Measurements from ENCODE around the gene PALLD. TPM values are rescaled to one million over a fixed set of nuclear protein-coding genes. Genes with fewer than 3 reads are reported as not detected.

The PALLD gene
- total RNA-seq, 1 donor from 2014 or later: 221 TPM

- DNase-seq: no peak
These were observed 31.5 kb downstream of the PALLD start for GRCh38 chr4:168528131-168528949.

GRCh38 chr4:168529257-168529656 is 32.4 kb downstream of the PALLD start:
- DNase-seq: no peak

GRCh38 chr4:168531305-168531704 is 34.5 kb downstream of the PALLD start:
- no peak for DNase-seq

GRCh38 chr4:168534535-168534934 is 37.7 kb downstream of the PALLD start:
- DNase-seq: no peak

GRCh38 chr4:168535689-168536088 is 38.8 kb downstream of the PALLD start:
- no peak for DNase-seq

GRCh38 chr4:168536448-168536847 is 39.6 kb downstream of the PALLD start:
- DNase-seq: no peak

- no peak for DNase-seq
These were observed 40.2 kb downstream of the PALLD start for GRCh38 chr4:168537086-168537485.

- peak; percentile 56 for DNase-seq
These were observed 40.7 kb downstream of the PALLD start for GRCh38 chr4:168537571-168537970.

- DNase-seq: peak; percentile 33
These were observed 41.8 kb downstream of the PALLD start for GRCh38 chr4:168538632-168539031.

- peak; percentile 73 for DNase-seq
These were observed 43.2 kb downstream of the PALLD start for GRCh38 chr4:168540086-168540485.

- no peak for DNase-seq
These were observed 43.8 kb downstream of the PALLD start for GRCh38 chr4:168540503-168541265.

GRCh38 chr4:168541266-168541953 is 44.6 kb downstream of the PALLD start:
- DNase-seq: no peak

- no peak for DNase-seq
These were observed 52.3 kb downstream of the PALLD start for GRCh38 chr4:168549143-168549542.

- peak; percentile 86 for DNase-seq
These were observed 53.4 kb downstream of the PALLD start for GRCh38 chr4:168550064-168550766.

GRCh38 chr4:168551211-168551610 is 54.4 kb downstream of the PALLD start:
- DNase-seq: no peak

GRCh38 chr4:168551945-168552695 is 55.3 kb downstream of the PALLD start:
- DNase-seq: no peak

- DNase-seq: no peak
These were observed 57.0 kb downstream of the PALLD start for GRCh38 chr4:168553714-168554370.

- DNase-seq: no peak
These were observed 58.6 kb downstream of the PALLD start for GRCh38 chr4:168555437-168555836.

- no peak for DNase-seq
These were observed 60.8 kb downstream of the PALLD start for GRCh38 chr4:168557658-168558057.

GRCh38 chr4:168558599-168558998 is 61.7 kb downstream of the PALLD start:
- DNase-seq: no peak
